GM18873 (cell line): ENCODE measurements around the gene TMEM184A.

ENCODE experiments used
- ATAC-seq: cut with Tn5 transposase; IDR thresholded peaks from one replicate; pipeline ENCODE4 v1.9.1; 2021; ENCODE audit warnings: mild to moderate bottlenecking, moderate library complexity, moderate number of reproducible peaks; ENCODE audit not compliant: unreplicated experiment, low FRiP score

TMEM184A gene

DNA sequence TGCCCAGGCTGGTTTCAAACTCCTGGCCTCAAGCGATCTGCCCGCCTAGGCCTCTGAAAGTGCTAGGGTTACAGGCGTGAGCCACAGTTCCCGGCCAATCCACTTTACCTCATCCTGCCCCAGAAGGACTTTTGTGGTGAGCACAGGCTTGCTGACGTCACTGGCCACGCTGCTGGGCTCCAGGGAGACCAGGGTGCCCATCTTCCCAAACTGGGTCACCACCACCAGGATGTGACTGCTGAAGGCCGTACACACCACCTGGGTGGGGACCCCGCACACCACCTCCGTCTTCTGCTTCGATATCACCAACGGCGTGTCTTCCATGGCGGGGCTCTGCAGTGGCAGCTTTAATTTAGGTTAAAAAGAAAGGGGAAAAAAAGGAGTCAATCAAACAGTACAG is 13.0 kb upstream of the TMEM184A start:
- ATAC-seq, result no peak

DNA sequence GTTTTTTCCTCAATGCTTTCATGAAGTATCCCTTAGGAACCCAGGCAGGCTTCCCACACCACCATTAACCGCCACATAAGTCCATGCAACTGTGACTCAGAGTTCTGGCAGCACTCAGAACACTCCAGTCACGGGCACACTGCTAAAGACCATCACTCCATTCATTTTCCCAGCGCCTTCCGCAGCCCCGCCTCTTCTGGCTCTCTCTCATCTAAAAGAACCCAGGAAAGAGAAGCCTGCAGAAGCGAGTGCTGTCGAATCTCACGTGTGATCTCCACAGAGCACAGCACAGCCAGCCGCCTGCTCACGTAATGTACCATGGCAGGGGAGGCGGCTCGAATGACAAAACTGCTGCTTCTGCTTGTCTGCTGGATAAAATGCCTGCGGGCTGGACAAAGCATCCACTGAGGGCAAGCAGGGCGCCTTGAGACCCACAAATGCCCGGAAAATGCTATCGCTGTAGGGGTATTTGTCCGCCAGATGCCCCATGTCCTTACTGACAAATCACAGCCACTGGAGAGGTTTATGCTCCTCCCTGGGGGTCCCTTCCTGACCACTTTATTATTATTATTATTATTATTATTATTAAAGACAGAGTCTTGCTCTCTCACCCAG is 12.0 kb upstream of the TMEM184A start:
- no peak for ATAC-seq

DNA sequence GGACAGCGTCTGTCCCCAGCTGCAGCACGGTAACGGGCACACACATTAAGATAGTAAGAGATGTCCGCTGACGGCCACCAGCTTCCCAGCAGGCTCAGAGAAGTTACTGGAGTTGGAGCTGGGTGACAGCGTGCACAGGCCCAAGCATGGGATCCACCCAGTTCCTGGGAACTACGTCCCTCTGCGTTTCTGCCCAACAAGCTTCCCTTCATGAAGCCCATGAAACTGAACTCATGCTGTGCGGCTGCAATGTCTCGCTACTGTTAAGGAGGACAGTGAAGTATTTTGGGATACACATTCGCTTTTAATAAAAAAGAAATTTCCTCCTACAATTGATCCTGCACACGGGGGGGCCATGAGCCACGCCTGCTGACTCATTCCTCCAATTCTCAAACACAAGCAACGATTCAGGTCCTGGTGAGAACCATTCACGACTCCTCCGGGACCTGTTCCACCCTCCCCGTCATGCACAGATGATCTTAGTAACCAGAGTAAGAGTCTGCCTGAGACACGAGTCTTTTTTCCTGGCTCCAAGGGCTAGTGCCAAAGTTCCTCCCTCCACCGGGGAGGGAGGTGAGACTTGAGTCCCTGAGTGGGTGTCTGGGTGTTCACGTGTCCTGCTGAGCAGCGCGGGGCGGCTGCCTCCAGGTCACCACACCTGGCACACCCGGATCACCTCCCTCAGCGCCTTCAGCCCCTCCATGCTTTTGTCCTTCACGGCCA is 11.2 kb upstream of the TMEM184A start:
- no peak for ATAC-seq

DNA sequence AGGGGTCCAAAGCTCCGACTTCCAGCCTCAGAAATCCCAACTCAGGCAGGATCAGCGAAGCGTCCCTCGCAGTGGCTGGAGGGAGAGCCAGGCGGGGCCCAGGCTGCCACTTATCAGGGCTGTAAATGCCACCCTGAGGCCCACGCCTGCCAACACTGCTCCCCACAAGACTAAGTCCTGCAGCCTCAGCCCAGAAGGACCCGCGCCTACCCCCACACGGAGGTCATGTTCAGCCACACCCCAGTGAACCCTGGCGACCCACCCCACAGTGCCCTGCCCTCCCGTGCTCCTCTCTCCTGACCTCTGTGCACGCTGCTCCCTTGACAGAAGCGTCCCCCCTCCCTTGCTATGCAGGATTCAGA is 10.7 kb upstream of the TMEM184A start:
- ATAC-seq, result no peak

DNA sequence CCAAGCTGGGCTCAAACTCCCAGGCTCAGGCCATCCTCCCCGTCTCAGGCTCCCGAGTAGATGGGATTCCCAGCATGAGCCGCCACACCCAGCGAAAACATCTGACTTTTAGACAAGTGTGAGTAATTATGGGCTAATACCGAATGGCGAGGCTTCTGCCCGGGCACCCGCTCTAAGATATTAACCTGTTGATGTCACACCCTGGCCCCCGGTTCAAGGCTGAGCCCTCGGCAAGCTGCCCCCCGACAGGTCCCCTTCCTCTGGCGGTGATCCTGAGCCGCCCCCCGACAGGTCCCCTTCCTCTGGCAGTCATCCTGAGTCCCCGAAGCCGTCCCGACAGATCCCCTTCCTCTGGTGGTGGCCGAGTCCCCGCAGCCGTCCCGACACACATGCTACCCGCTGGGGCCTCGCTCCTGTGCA is 8.6 kb upstream of the TMEM184A start:
- ATAC-seq, result no peak

DNA sequence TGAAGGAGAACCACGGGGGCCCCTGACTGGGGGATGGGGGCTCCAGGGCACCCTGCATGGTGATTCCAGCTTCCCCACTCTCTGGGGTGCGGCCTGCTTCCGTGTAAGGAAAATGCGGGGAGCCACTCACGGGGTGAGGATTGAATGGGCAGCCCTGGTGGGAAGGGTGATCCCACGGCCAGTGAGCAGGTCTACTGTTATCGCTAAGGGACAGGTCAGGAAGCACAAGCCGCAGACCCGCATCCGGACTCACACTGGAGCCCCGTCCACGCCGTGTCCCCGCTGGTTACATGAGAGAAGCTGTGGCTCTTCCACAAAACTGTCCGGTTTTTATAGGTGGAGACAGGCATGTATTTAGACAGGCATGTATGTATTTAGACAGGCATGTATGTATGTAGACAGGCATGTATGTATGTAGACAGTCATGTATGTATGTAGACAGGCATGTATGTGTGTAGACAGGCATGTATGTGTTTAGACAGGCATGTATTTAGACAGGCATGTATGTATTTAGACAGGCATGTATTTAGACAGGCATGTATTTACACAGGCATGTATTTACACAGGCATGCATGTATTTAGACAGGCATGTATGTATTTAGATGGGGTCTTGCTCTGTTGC is 8.1 kb upstream of the TMEM184A start:
- no peak for ATAC-seq

DNA sequence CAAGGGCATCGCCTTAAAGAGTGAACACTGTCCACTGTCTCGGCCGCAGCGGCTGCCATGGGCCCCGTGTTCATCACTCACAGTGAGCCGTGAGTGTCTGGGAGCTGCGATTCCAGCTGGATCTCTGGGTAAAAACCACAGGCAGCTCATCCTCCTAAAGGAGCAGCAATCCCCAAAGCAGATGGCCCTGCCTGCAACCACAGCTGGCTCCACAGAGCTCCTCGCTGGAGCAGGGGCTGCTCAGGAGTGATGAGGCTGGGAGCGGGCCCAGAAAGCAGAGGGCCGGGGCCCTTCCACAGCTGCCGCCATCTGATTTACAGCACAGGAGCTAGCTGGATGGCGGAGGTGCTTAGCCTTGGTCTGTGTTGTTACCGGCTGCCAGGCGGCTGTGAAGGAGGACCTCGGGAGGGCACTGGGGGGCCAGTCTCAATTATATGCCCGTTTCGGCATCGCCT is 6.6 kb upstream of the TMEM184A start:
- ATAC-seq, result no peak

DNA sequence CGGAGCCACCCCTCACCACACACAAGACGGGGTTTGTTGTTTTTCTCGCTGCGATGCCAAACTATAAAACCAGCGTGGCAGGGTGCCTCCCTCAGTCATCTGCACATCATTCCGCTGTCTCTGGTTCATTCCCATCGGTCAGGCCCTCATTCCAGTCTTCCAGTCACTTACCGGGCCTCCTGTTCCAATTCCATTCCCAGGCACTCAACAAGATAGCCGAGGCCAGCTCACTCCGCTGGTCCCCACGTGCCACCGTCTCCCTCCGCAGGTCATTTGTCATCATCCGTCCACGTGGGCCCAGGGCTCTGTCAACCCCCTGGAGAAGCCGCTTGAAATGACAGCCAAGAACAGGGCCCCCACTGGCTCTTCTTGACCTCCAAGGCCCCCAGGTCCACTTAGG is 6.1 kb upstream of the TMEM184A start:
- no peak for ATAC-seq

DNA sequence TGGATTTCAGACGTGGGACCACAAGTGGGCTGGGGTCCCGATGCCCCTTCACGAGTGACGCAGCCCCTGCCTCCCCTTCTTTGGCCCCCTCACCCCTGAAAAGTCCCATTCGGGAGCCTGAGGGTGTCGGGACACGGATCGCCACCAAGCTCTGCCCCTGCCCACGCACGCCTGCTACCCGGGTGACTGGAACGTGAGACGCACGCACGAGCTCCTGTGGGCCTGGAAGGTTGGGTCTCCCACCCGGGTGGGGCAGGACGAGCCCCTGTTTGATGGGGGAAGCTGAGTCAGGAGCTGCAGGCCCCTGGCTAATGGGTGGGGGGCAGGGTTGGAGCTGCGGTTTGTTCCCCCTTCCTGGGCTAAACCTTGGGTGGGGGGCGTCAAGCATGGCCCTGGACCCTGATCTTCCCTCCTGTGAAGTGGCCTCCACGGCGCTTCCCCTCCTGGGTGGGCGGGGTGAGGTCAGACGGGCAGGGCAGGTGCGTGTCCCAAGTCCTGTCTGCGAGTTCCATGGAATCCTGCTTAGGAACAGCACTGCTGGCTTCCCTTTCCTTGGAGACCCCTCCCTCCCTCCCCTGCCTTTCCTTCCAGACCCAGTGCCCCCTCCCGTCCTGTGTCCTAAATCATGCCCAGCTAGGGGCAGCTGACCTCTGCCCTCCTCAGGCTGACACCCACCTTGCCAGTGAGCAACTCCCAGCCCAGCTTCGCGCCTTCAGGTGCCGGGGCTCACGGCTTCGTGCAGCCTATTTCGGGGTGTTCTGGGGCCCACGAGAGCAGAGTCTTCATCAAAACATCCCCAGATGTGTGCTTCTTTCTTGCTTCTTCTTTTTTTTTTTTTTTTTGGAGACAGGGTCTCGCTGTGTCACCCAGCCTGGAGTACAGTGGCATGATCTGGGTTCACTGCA is 5.3 kb upstream of the TMEM184A start:
- no peak for ATAC-seq

DNA sequence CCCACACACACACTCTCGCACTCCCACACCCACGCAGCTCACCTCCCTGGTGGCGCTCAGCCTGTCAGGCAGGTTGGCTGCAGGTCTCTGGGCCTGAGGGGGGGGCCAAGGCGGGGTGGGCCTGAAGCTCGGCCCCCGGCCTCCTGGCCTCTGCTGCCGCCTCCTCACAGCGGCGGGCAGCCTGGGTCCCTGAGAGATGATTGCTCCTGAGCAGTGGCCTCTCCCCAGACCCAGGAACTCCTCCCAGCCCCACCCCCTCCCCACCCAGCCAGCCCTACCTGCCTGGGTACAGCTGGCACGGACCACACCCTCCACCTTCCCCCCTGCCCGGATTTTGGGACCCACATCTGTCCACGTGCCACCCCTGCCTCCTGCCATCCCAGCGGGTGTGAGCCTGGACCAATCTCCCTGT is 4.6 kb upstream of the TMEM184A start:
- no peak for ATAC-seq

DNA sequence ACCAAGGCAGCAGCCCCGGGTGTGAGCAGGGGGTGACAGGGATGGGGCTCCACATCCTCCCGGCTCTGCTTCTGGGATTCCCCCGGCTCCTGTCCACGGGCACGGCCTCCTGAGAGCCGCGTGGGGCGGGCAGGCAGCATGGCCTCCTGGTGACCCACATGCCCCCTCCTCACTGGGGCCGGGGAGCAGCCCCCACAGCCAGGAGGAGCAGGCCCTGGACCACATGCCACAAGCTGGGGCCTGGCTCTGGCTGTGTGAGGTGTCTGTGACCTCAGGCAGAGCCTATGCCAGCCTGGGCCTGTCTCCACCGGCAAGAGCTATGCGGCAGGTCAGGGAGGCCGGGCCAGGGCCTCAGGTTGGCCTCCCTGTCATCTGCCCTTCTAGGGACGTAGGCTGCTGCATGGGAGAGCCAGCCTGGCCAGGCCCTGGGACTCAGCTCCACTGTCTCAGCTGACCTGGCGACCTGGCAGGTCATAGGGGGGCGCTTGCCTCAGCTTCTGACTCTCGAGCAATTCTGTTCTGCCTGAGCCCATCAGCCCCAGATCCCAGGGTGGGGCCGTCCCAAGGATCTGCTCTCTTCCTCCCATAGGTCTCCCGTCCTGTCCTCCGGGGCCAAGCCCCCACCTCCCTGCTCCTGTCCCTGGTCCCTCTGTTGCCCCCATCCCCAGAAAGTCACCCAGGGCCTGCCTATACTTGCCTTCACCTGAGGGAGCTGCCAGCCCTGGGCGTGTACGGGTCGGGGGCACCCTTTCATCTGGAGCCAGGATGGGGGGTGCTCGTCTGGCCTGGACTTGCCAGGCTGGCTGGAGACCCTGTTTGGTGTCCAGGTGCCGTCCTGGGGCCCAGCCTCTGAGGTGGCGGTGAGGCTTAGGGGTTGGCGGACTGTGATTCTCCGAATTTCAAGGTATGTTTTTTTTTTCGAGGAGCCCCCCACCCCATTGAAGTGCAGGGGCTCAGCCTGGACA is 3.9 kb upstream of the TMEM184A start:
- no peak for ATAC-seq

DNA sequence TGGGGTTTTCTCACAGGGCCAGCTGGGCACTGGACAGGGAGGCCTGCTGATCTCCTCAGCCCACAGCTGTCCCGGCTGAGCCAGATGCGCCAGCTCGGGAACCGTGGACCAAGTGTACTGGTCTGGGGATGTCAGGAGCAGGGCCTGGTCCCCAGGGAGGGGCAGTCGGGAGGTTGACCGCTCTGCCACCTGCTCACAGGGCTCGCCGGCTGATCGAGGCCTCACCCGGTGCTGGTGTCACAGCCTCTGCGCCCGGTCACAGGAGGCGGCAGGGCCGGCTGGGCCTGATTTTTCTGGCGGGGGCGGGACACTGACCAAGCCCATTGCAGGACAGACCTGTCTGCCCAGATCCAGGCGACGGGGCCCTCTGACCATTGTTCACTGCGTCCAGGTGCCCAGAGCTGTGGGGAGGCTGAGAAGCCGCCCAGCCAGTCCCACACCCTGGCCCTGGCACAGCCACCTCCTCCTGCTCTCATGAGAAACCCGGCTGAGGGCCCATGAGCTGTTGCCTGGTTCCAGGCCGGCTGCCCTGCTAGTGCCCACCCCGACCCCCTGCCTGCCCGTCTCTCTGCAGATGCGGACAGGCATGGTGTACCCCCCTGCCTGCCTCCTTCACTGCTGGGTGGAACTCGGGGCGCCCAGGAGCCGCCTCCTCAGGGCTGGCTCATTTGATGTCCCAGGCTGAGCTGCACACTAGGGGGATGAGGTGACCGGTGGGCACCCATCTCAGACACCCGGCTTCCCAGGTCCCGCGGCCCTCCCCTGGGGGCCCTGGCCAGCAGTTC is 3.0 kb upstream of the TMEM184A start:
- no peak for ATAC-seq

DNA sequence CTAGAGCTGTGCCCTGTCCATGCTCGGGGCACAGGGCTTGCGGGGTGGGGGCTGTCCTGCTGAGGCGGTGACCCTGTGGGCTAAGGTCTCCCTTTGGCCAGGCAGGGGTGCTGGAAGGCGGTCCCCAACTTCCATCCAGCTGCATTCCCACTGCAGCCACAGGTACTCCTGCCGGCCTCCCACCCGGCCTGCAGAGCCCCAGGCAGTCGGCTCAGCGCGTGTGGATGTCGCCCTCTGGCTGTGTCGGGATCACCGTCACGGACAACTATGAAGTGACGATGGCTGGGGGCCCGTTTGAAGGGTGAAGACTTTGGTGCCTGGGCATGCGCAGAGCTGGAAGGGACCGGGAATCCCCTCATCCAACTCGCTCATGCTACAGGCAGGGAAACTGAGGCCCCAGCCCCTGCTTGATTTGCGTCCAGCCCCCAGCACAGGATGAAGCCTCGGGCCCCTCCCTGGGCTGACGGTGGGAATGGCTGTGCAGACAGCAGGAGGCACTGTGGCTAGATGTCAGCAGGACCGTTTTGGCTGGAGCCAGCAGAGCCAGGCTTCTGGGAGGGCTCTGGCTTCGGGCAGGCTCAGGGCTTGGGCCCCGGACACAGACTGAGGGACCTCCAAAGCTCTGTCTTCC is 2.3 kb upstream of the TMEM184A start:
- ATAC-seq, result no peak

DNA sequence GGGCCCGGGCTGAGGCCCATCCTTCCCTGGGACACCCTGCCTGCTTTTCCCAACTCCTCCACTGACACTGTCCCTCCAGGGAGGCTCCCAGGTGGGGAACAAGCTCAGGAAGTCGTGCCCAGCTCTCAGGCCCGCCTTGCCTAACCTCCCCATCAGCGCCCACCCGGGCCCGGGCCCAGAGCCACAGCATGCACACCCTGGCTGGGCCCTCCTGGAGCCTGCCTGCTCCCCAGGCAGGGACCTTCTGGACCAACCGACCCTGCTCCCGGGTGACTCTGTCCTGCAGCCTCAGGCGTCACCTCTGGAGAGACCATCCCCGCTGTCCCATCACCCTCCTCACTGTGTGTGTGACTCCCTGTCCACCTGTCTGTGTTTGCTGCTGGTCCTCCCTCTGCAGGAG is 1.8 kb upstream of the TMEM184A start:
- no peak for ATAC-seq

DNA sequence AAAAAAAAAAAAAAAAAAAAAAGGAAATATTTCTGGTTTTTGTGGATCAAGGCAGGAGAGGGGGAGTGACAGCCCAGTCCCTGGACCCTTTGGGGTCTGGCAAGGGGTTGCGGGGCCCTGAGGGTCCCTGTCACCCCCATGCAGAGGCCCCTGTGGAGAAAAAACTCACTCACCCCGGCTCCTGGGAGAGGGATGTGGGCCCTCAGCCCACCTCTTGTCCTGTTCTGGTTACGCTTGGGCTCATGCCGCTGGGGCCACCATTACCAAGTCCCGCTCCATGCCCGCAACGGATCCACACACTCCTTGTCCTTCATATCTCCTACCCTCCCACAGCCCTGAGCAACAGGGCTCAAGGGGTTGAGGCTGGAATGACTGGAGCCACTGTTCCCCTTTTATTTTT is 1.0 kb upstream of the TMEM184A start:
- no peak for ATAC-seq

DNA sequence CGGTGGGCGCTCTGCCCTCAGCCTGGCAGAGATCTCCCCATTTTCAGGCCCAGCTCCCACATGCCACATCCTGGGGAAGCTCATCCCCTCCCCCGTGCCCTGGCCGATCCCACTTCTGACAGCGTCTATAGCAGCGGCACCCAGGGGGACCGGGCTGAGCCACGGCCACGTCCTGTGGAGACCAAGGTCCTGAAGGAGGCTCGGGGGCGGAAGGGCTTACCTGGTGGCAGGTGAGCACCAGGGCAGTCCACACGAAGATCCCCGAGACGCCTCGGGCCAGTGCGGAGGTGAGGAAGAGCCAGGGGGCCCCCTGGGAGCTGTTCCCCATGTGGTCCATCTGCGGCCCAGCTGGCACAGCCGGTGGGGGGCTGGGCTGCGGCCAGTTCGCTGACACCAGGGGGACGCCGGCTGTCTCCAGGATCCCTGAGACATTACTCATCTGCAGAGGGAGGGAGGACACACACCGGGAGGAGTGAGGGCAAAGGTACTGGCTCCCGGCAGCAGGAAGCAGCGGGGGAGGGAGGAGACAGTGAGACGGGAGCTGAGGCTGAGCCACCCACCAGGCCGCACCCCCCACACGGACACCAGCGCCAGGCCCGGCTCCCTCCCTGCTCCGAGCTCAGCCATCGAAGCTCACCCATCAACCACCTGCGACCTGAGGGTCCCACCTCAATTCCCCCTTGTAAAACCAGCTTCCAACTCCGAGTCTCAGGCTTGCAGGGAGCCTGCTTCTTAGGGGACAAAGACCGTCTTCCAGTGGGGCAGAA is 776 bp downstream of the TMEM184A start:
- no peak for ATAC-seq

DNA sequence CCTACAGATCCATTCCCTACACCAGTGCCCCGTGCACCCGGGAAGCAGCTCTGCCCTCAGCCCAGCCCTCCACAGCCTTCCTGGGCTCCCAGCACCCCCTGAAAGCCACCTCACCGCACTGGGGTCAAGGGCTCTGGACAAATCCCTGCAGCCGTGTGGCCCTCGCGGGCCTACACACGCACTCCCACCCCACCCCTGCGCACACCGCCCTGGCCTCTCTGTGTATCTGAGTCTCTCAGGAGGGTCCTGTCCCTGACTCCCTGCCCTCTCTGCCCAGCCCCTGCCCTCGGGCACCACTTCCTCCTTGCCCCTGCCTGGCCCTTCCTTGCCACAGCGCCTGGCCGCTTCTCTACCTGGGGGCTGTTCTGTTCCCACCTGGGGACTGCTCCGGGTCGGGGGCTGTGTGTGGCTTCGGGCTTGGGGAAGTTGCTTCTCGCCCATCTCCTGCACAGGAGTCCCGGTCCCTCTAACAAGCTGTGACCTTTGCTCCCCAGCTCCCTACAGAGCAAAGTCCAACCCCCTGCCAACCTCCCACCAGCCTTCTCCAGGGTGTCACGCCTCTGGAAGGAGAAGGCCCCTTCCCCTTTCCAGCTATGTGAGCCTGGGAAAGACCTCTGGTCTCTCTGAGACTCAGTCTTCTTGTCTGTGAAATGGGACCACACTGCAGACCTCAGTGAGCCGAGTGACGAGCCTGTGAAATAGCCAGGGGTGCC is 1.5 kb downstream of the TMEM184A start:
- ATAC-seq, result no peak
